ENCODE measurements around the gene TTC9B. TPM values are rescaled to one million over a fixed set of nuclear protein-coding genes. Genes with fewer than 3 reads are reported as not detected.

Gene TTC9B
- polyA plus RNA-seq, 3 donors from 2014 or later = not detected

DNA sequence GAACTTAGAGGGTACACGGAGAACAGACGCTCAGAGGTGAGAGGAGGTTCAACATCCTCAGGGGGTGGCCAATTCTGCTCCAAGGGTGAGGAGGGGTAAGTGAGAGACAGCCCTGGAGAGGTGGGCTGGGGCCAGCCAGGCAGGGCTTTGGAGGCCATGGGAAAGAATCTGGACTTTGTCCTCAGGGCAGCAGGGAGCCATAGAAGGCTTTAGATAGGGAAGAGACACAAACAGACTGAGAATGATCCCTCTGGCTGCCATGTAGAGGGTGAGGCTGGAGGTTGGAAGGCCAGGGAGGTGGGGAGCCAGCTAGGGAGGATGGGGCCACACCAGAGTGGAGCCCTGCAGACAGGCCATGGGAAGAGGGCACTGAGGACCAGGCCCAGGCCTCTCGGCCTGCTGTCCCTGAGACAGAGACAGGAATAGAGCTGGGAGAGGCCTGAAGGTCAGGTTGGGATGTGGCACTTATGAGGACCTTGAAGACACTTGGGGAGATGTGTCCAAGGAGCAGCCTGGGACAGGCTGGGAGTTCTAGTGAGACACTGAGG, 37.5 kb upstream of the TTC9B start:
- Mint-ChIP-seq H3K4me3 (no peak overlapping the region), H3K4me1 (peaks cover 35 to 65% of the 10 kb centered on the region in 2 donors), H3K27me3 (ENCODE audit: low read depth in 3 of 3) (peaks cover 0 to 1% (median 1%) of the 10 kb centered on the region in 3 donors), H3K9me3 (no peaks in the 10 kb centered on the region), H3K27ac (peak overlapping the region in 4 of 6 donors; percentile 23 to 50 (median 34)), H3K36me3 (peaks cover 13 to 30% (median 15%) of the 10 kb centered on the region in 3 donors)
- DNase-seq = no peak

DNA sequence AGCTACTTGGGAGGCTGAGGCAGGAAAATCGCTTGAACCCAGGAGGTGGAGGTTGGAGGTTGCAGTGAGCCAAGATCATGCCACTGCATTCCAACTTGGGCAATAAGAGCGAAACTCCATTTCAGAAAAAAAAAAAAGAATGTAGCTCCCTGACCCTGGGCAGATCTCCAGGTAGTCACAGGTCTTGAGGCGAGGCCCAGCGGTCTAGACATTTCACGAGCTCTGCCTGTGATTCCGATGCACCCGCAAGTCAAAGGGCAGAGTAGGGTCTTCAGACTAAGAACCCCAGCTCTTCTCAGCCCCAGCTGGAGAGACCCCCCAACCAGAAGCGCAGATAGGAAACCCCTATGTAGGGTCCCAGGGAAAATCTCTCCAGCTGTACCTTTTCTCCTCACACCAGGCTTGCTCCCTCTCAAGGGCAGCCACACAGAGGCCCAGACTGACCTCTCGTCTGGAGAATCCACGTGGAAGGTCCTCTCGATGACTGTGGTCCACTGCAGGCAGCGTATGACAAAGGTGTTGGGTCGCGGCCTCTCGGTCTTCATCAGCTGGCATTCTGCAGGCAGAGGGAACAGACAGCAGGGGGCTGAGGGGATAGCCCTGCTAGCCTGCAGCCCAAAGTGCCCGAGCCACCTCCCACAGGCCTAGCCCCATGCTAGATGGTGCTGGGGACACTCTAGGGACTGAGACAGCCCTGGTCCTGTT, 36.7 kb upstream of the TTC9B start:
- Mint-ChIP-seq H3K9me3 (no peaks in the 10 kb centered on the region), H3K4me1 (peaks cover 36 to 69% of the 10 kb centered on the region in 2 donors), H3K36me3 (peaks cover 13 to 30% (median 15%) of the 10 kb centered on the region in 3 donors), H3K27me3 (ENCODE audit: low read depth in 3 of 3) (peaks cover 0 to 3% (median 1%) of the 10 kb centered on the region in 3 donors), H3K27ac (no peak overlapping the region), H3K4me3 (no peak overlapping the region)
- DNase-seq = no peak

- no peak for DNase-seq
- Mint-ChIP-seq H3K4me1 (peaks cover 30 to 62% of the 10 kb centered on the region in 2 donors), H3K36me3 (peaks cover 15 to 34% (median 17%) of the 10 kb centered on the region in 3 donors), H3K4me3 (no peak overlapping the region), H3K9me3 (no peaks in the 10 kb centered on the region), H3K27me3 (ENCODE audit: low read depth in 3 of 3) (peaks cover 0 to 3% (median 1%) of the 10 kb centered on the region in 3 donors), H3K27ac (peak overlapping the region in 1 of 6 donors; percentile 33)
These were observed 35.5 kb upstream of the TTC9B start for GRCh38 chr19:40253611-40254092.

DNA sequence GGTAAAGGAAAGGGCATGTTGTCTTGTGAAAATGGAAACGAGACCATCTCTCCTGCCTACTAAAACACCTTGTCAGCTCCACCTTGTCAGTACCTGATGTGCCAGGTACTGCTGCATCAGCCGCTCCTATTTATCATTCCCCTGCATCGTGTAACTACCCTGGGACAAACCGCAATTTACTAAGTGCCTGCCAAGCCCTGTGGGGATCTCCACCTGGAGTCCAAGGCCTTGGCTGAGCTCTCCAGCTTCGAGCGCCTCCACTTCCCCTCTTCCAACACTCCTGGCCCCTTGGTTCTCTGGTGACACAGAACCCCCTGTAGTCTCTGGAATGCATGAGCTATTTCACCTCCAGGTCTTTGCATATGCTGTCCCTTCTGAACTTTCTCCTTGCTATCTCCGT, 34.2 kb upstream of the TTC9B start:
- Mint-ChIP-seq H3K9me3 (no peaks in the 10 kb centered on the region), H3K27ac (peak overlapping the region in 5 of 6 donors; percentile 9 to 76 (median 16)), H3K36me3 (peaks cover 13 to 34% (median 17%) of the 10 kb centered on the region in 3 donors), H3K4me3 (no peak overlapping the region), H3K4me1 (peaks cover 31 to 65% of the 10 kb centered on the region in 2 donors), H3K27me3 (ENCODE audit: low read depth in 3 of 3) (peaks cover 0 to 3% (median 1%) of the 10 kb centered on the region in 3 donors)
- DNase-seq = no peak

GRCh38 chr19:40251991-40252390, 33.8 kb upstream of the TTC9B start:
- H3K36me3 Mint-ChIP-seq = peaks cover 12 to 34% (median 17%) of the 10 kb centered on the region in 3 donors
- H3K27ac Mint-ChIP-seq = peak overlapping the region in 5 of 6 donors; percentile 9 to 76 (median 33)
- peaks cover 0 to 3% (median 1%) of the 10 kb centered on the region in 3 donors for H3K27me3 Mint-ChIP-seq (ENCODE audit: low read depth in 3 of 3)
- DNase-seq = no peak
- no peak overlapping the region for H3K4me3 Mint-ChIP-seq
- H3K9me3 Mint-ChIP-seq = no peaks in the 10 kb centered on the region
- peaks cover 30 to 64% of the 10 kb centered on the region in 2 donors for H3K4me1 Mint-ChIP-seq

DNA sequence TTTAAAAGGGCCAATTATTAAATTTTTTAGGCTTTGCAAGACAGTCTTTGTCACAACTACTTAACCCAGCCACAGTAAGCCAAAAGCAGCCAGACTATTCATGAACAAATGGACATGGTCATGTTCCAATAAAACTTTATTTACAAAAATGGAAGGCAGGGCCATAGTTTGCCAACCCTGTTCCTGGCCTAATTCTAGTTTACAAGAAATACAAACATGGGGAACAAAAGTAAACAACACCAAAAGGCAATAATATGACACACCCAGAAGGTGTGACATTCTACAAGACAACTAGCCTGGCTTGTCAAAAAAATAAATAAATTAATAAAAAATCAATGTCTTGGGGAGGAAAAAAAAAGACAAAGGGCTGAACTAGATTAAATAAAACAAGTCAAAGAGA, 33.1 kb upstream of the TTC9B start:
- no peaks in the 10 kb centered on the region for H3K9me3 Mint-ChIP-seq
- H3K27me3 Mint-ChIP-seq (ENCODE audit: low read depth in 3 of 3) = peaks cover 0 to 3% (median 1%) of the 10 kb centered on the region in 3 donors
- peaks cover 27 to 67% of the 10 kb centered on the region in 2 donors for H3K4me1 Mint-ChIP-seq
- peak overlapping the region in 3 of 6 donors; percentile 13 to 33 (median 30) for H3K27ac Mint-ChIP-seq
- DNase-seq = no peak
- H3K36me3 Mint-ChIP-seq = peaks cover 12 to 34% (median 17%) of the 10 kb centered on the region in 3 donors
- H3K4me3 Mint-ChIP-seq = no peak overlapping the region

DNA sequence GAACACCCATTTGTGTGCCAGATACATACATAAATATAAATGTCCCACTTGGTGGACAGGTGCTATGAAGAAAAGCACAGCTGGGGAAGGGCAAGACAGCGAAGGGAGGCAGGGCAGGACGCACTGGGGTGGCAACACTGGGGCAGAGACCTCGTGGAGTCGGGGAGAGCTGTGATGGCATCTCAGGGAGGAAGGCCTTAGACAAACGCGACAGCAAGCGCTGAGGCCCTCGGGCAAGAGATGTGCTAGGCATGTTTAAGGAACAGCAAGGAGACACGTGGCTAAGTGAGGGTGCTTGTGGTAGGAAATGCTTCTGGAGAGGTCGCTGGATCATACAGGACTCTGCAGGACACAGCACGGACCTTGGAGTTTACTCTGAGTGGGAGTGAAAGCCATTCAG, 31.6 kb upstream of the TTC9B start:
- Mint-ChIP-seq H3K36me3 (peaks cover 4 to 23% (median 6%) of the 10 kb centered on the region in 3 donors), H3K27me3 (ENCODE audit: low read depth in 3 of 3) (peaks cover 0 to 3% (median 0%) of the 10 kb centered on the region in 3 donors), H3K4me3 (no peak overlapping the region), H3K27ac (peak overlapping the region in 3 of 6 donors; percentile 40 to 76 (median 40)), H3K9me3 (no peaks in the 10 kb centered on the region), H3K4me1 (peaks cover 27 to 69% of the 10 kb centered on the region in 2 donors)
- no peak for DNase-seq

- Mint-ChIP-seq H3K27ac (peak overlapping the region in 1 of 6 donors; percentile 76), H3K4me3 (no peak overlapping the region), H3K36me3 (peaks cover 4 to 21% (median 4%) of the 10 kb centered on the region in 3 donors), H3K27me3 (ENCODE audit: low read depth in 3 of 3) (peaks cover 0 to 3% (median 0%) of the 10 kb centered on the region in 3 donors), H3K4me1 (peaks cover 27 to 75% of the 10 kb centered on the region in 2 donors), H3K9me3 (no peaks in the 10 kb centered on the region)
- DNase-seq = no peak
These were observed 31.0 kb upstream of the TTC9B start for GRCh38 chr19:40249201-40249600.

GRCh38 chr19:40247735-40248262, 29.6 kb upstream of the TTC9B start:
- Mint-ChIP-seq H3K27me3 (ENCODE audit: low read depth in 3 of 3) (peaks cover 0 to 1% (median 0%) of the 10 kb centered on the region in 3 donors), H3K36me3 (peaks cover 4 to 9% (median 4%) of the 10 kb centered on the region in 3 donors), H3K4me3 (no peak overlapping the region), H3K27ac (peak overlapping the region in 2 of 6 donors; percentile 35 to 36), H3K9me3 (no peaks in the 10 kb centered on the region), H3K4me1 (peaks cover 24 to 63% of the 10 kb centered on the region in 2 donors)
- DNase-seq = no peak

DNA sequence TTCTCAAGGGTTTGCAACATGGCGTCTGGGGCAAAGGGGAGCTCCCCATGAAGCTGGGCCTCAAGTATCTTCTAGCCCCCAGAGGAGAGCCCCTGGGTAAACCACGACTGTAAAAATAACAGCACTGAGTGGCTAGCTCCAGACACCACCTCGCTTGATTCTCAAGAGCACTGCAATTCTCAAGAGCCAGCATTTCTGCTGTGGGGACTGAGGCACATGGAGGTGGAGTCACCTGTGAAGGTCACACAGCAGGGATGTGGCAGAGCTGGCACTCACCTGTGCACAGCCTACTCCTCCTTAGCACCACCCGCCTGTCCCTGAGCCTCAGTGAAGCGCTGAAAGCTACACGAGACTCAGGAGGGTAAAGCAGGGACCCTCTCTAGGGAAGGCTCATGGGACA, 29.0 kb upstream of the TTC9B start:
- Mint-ChIP-seq H3K4me1 (peaks cover 19 to 57% of the 10 kb centered on the region in 2 donors), H3K27me3 (ENCODE audit: low read depth in 3 of 3) (peaks cover 0 to 1% (median 0%) of the 10 kb centered on the region in 3 donors), H3K27ac (peak overlapping the region in 1 of 6 donors; percentile 35), H3K4me3 (no peak overlapping the region), H3K9me3 (no peaks in the 10 kb centered on the region), H3K36me3 (peaks cover 4% of the 10 kb centered on the region in 3 donors)
- no peak for DNase-seq

DNA sequence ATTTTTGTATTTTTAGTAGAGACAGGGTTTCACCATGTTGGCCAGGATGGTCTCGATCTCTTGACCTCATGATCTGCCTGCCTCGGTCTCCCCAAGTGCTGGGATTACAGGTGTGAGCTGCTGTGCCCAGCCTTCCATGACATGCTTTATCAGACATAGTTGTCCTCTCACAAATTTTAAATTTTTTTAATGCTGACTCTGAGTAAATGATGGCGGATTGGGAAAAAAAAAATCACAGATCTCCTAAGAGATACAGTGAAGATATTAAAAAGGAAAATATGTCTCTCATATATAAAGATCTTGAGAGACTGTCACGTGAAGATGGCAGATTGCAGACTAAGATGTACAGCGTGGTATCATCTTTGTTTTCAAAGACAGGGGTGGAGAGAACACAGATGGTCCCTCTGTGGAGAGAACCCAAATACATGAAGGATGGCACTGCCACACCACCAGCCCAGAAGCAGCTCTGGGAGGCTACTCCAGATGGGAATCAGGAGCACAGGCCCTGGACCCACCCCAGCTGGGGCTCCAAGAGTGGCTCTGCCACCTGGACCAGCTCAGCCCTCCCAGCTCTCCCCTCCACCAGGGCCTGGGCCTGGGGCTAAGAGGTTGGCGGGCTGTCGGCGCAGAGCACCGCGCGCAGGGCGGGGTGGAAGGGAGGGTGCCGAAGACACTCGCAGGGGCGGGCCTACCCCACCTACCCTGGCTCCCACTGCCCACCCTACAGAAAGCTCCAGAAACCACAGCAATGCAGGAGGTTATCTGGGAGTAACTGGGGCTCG, 28.3 kb upstream of the TTC9B start:
- H3K9me3 Mint-ChIP-seq = no peaks in the 10 kb centered on the region
- H3K27ac Mint-ChIP-seq = peak overlapping the region in 2 of 6 donors; percentile 8 to 18
- H3K4me1 Mint-ChIP-seq = peaks cover 16 to 50% of the 10 kb centered on the region in 2 donors
- no peak overlapping the region for H3K4me3 Mint-ChIP-seq
- H3K27me3 Mint-ChIP-seq (ENCODE audit: low read depth in 3 of 3) = peaks cover 0 to 1% (median 0%) of the 10 kb centered on the region in 3 donors
- H3K36me3 Mint-ChIP-seq = peaks cover 2 to 4% (median 4%) of the 10 kb centered on the region in 3 donors
- DNase-seq = no peak

- Mint-ChIP-seq H3K9me3 (no peaks in the 10 kb centered on the region), H3K27me3 (ENCODE audit: low read depth in 3 of 3) (peaks cover 0 to 4% (median 0%) of the 10 kb centered on the region in 3 donors), H3K4me1 (peaks cover 13 to 44% of the 10 kb centered on the region in 2 donors), H3K36me3 (peaks cover 0 to 8% (median 4%) of the 10 kb centered on the region in 3 donors), H3K27ac (peak overlapping the region in 1 of 6 donors; percentile 56), H3K4me3 (no peak overlapping the region)
- DNase-seq = no peak
These were observed 27.4 kb upstream of the TTC9B start for GRCh38 chr19:40245506-40246128.

All from immature natural killer cell (primary cell).